Liver (tissue), 9 donors: Measurements from ENCODE around the gene SYT17. TPM values are rescaled to one million over a fixed set of nuclear protein-coding genes. Genes with fewer than 3 reads are reported as not detected.

Experiments used
- DNase-seq: peaks from one replicate; pipeline ENCODE4 v3.0.0-alpha.2; 2017; ENCODE audit warnings: low spot score
- H3K27ac ChIP-seq, 2 donors: one replicate each; pipeline ENCODE4 v1.7.0; 2013; ENCODE audit warnings: inconsistent platforms in 2 of 2, low read length in 2 of 2, control low read depth in 1 of 2, low read depth in 1 of 2, mild to moderate bottlenecking in 1 of 2
- H3K27me3 ChIP-seq, 4 donors: one replicate each; pipeline versions ENCODE4 v1.6.1 to v1.7.0; 2013; ENCODE audit warnings: low read length in 3 of 4, inconsistent platforms in 1 of 4, mild to moderate bottlenecking in 1 of 4, moderate library complexity in 1 of 4; ENCODE audit not compliant: control insufficient read depth in 4 of 4, insufficient read depth in 4 of 4
- H3K36me3 ChIP-seq, 4 donors: one replicate each; pipeline versions ENCODE4 v1.6.1 to v1.7.0; 2013; ENCODE audit warnings: low read length in 3 of 4, mild to moderate bottlenecking in 3 of 4, low read depth in 1 of 4, moderate library complexity in 1 of 4; ENCODE audit not compliant: control insufficient read depth in 4 of 4, insufficient read depth in 3 of 4
- H3K4me1 ChIP-seq, 4 donors: one replicate each; pipeline versions ENCODE4 v1.6.1 to v1.7.0; 2013; ENCODE audit warnings: low read length in 3 of 4, mild to moderate bottlenecking in 3 of 4, moderate library complexity in 1 of 4; ENCODE audit not compliant: control insufficient read depth in 4 of 4, insufficient read depth in 4 of 4
- H3K4me3 ChIP-seq, 3 donors: one replicate each; pipeline versions ENCODE4 v1.6.1 to v1.7.0; 2013; ENCODE audit warnings: low read length in 3 of 3, control low read depth in 1 of 3, low read depth in 1 of 3, mild to moderate bottlenecking in 1 of 3
- H3K9ac ChIP-seq, 2 donors: one replicate each; pipeline ENCODE4 v1.7.0; 2013; ENCODE audit warnings: low read length in 2 of 2, mild to moderate bottlenecking in 2 of 2, moderate library complexity in 2 of 2, control low read depth in 1 of 2, low read depth in 1 of 2
- H3K9me3 ChIP-seq, 4 donors: one replicate each; pipeline versions ENCODE4 v1.6.1 to v1.7.0; 2013; ENCODE audit warnings: low read length in 3 of 4; ENCODE audit not compliant: control insufficient read depth in 4 of 4
- ATF3 ChIP-seq: IDR thresholded peaks from 2 replicates; pipeline ENCODE4 v1.6.1; 2016; ENCODE audit warnings: antibody characterized with exemption
- CTCF ChIP-seq: fragments of 150-350 bp; IDR thresholded peaks from 2 replicates; pipeline ENCODE4 v1.5.1; 2017; ENCODE audit warnings: improper control_type of control experiment, low read depth, low read length; ENCODE audit not compliant: missing input control
- EGR1 ChIP-seq, 2 donors: IDR thresholded peaks; 2 replicates each; pipeline ENCODE4 v1.6.1; 2016 to 2018; ENCODE audit warnings: antibody characterized with exemption in 2 of 2, low read depth in 2 of 2
- FOXA1 ChIP-seq: IDR thresholded peaks from 2 replicates; pipeline ENCODE4 v1.6.1; 2016; ENCODE audit warnings: antibody characterized with exemption
- FOXA2 ChIP-seq: IDR thresholded peaks from 2 replicates; pipeline ENCODE4 v1.6.1; 2016; ENCODE audit warnings: antibody characterized with exemption
- GABPA ChIP-seq, 2 donors: IDR thresholded peaks in 1 of 2; conservative IDR thresholded peaks in 1 of 2; 2 replicates each; pipeline ENCODE4 v1.6.1; 2016; ENCODE audit warnings: antibody characterized with exemption in 2 of 2, mild to moderate bottlenecking in 1 of 2, moderate library complexity in 1 of 2
- HNF4A ChIP-seq, 2 donors: conservative IDR thresholded peaks; 2 replicates each; pipeline ENCODE4 v1.6.1; 2016; ENCODE audit warnings: antibody characterized with exemption in 2 of 2, mild to moderate bottlenecking in 2 of 2
- HNF4G ChIP-seq: IDR thresholded peaks from 2 replicates; pipeline ENCODE4 v1.6.1; 2016; ENCODE audit warnings: antibody characterized with exemption
- JUND ChIP-seq, 2 donors: IDR thresholded peaks; 2 replicates each; pipeline ENCODE4 v1.6.1; 2016; ENCODE audit warnings: antibody characterized with exemption in 2 of 2
- NR2F2 ChIP-seq: IDR thresholded peaks from 2 replicates; pipeline ENCODE4 v1.6.1; 2016; ENCODE audit warnings: antibody characterized with exemption
- RAD21 ChIP-seq, 2 donors: IDR thresholded peaks; 2 replicates each; pipeline ENCODE4 v1.6.1; 2016; ENCODE audit warnings: antibody characterized with exemption in 2 of 2, mild to moderate bottlenecking in 2 of 2
- REST ChIP-seq: IDR thresholded peaks from 2 replicates; pipeline ENCODE4 v1.6.1; 2016; ENCODE audit warnings: antibody characterized with exemption, mild to moderate bottlenecking
- RXRA ChIP-seq, 2 donors: IDR thresholded peaks; 2 replicates each; pipeline ENCODE4 v1.6.1; 2017 to 2018; ENCODE audit warnings: antibody characterized with exemption in 2 of 2, mild to moderate bottlenecking in 1 of 2
- SP1 ChIP-seq: IDR thresholded peaks from 2 replicates; pipeline ENCODE4 v1.6.1; 2018; ENCODE audit warnings: antibody characterized with exemption, mild to moderate bottlenecking
- TAF1 ChIP-seq: conservative IDR thresholded peaks from 2 replicates; pipeline ENCODE4 v1.6.1; 2016; ENCODE audit warnings: antibody characterized with exemption, mild to moderate bottlenecking
- YY1 ChIP-seq: IDR thresholded peaks from 2 replicates; pipeline ENCODE4 v1.6.1; 2016; ENCODE audit warnings: antibody characterized with exemption, mild to moderate bottlenecking
- ZBTB33 ChIP-seq: IDR thresholded peaks from 2 replicates; pipeline ENCODE4 v1.6.1; 2016; ENCODE audit warnings: antibody characterized with exemption
- WGBS: extraction: QIAGEN DNeasy Blood & Tissue Kit; methylation state at CpG from one replicate; pipeline ENCODE4 v1.1.7; 2013; 5-methylcytosine and 5-hydroxymethylcytosine counted together
- polyA plus RNA-seq, 2 donors: library from polyadenylated mRNA; stranded (reverse) in 1 of 2; unstranded in 1 of 2; fragments of 200-250 nt in 1 of 2; fragments of >200 nt in 1 of 2; fragmentation: Nextera tagmentation in 1 of 2; extraction: Ambion mirVana in 1 of 2; gene quantifications; one replicate each; pipeline versions ENCODE4 v1.2.1 to v1.2.3, GENCODE V29; 2013 to 2015
- total RNA-seq, 2 donors: library from RNA; depleted of rRNA; stranded (reverse); fragments of >200 nt; gene quantifications; one replicate each; pipeline ENCODE4 v1.2.3, GENCODE V29; 2014
- donor health status: healthy.
- donor health status: healthy.
- donor health status: healthy.
- donor health status: healthy.
- donor health status: healthy.

The SYT17 gene
- total and polyA plus RNA-seq, 4 donors = 2.5 to 7.7 (median 5.5) TPM

- Histone ChIP-seq H3K36me3 (peaks cover 2 to 25% (median 10%) of the 10 kb centered on the region in 4 donors), H3K4me3 (no peak overlapping the region), H3K27ac (no peak overlapping the region), H3K27me3 (no peaks in the 10 kb centered on the region), H3K9me3 (peaks cover 0 to 6% (median 3%) of the 10 kb centered on the region in 4 donors), H3K4me1 (no peaks in the 10 kb centered on the region), H3K9ac (no peak overlapping the region)
- TF ChIP-seq RAD21 (IDR thresholded peaks at IDR 0.05) (no peak), HNF4G (no peak), CTCF (no peak)
- WGBS = 92% methylated on average over 4 of the region's 4 CpGs
- no peak for DNase-seq
These were observed 67.4 kb downstream of the SYT17 start for GRCh38 chr16:19235478-19235877.

- Histone ChIP-seq H3K36me3 (peaks cover 2 to 25% (median 10%) of the 10 kb centered on the region in 4 donors), H3K27me3 (no peaks in the 10 kb centered on the region), H3K27ac (no peak overlapping the region), H3K4me1 (no peaks in the 10 kb centered on the region), H3K9me3 (peaks cover 0 to 6% (median 3%) of the 10 kb centered on the region in 4 donors), H3K9ac (no peak overlapping the region), H3K4me3 (no peak overlapping the region)
- WGBS = 95% methylated on average over 4 of the region's 4 CpGs
- DNase-seq = no peak
- TF ChIP-seq ZBTB33 (no peak), ATF3 (no peak), GABPA (IDR thresholded peaks at IDR 0.05 in 1 of 2, conservative IDR thresholded peaks at IDR 0.05 in 1 of 2) (no peak), RXRA (IDR thresholded peaks at IDR 0.05) (no peak), SP1 (no peak), FOXA2 (no peak), RAD21 (IDR thresholded peaks at IDR 0.05) (no peak), CTCF (no peak), EGR1 (IDR thresholded peaks at IDR 0.05; ENCODE audit: low read depth in 2 of 2) (no peak), HNF4A (conservative IDR thresholded peaks at IDR 0.05) (no peak), YY1 (no peak), HNF4G (no peak), NR2F2 (no peak), REST (no peak), TAF1 (no peak), JUND (IDR thresholded peaks at IDR 0.05) (no peak), FOXA1 (no peak)
These were observed 67.8 kb downstream of the SYT17 start for GRCh38 chr16:19235886-19236285.
